Activated CD4-positive, alpha-beta T cell treated with anti-CD3 and anti-CD28 coated beads, Interleukin-2, Interleukin-4, amounts not matched to agents 100 ng/mL and 50 ng/mL, durations not matched to agents 16 hours and 8 hours (primary cell): ENCODE results near the gene HOGA1.
"Not testable (repeated sequence)": the region's sequence is repeated elsewhere in the genome, so short reads cannot be mapped to it uniquely, and the experiment has no call there.

Source experiments
- DNase-seq: peaks from one replicate; pipeline ENCODE4 v3.0.0-alpha.2; 2020; ENCODE audit warnings: low spot score

The HOGA1 gene

GRCh38 chr10:97555541-97555940, 28.6 kb upstream of the HOGA1 start:
- not testable (repeated sequence) for DNase-seq

DNA sequence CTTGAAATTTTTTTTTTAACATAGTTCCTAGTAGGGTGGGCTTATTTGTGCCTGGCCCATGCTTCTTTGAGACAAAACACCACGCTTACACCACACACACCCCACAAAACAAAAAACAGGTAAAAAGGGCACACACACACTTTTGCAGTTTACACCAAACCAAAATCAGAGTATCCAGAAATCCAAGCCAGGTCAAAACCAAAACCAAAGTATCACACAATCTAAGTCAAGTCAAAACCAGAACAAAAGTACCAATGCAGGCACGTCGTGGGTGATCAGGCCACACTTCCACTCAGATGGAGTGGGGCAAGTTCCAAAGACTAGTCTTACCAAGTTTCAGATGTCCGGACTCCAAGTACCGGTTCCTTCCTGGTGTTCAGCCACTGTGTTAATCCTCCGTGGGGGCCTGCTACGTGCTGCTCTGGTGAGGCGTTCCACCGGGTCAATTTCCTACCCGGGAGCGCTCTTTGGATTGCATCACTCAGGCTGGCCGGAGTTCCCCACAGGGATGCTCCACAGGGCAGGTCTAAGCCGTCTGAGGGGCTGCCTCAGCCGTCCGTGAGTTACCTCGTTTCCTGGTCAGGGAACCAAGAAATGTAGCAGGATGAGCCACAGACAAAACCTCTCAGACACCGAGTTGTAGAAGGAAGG, 23.3 kb upstream of the HOGA1 start:
- DNase-seq = not testable (repeated sequence)

DNA sequence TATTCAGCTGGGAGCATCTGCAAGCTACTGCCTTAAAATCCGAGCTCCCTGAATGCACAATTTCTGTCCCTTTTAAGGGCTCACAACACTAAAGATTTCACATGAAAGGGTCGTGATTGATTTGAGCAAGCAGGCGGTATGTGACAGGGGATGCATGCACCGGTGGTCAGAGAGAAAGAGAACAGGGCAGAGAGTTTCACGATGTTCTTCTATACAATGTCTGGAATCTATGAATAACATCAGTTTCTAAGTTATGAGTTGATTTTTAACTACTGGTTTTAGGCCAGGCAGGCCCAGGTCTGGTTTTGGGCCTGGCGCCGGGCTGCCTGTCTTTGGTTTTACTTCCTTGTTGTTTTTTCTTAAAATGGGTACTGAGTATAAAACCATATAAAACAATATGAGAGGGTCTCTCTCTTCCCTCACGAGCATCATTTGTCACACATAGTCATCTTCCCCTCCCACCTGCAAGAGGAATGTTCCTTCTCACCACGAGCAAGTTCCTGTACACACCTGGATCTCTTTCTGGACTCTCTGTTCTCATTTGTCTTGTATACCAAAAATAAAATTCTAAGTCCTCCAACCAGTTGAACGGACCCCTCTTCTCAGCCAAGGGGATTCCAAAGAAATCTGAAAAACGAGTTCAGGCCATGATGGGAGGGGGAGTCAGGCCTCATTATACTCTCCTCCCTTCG, 22.7 kb upstream of the HOGA1 start:
- DNase-seq = not testable (repeated sequence)

DNA sequence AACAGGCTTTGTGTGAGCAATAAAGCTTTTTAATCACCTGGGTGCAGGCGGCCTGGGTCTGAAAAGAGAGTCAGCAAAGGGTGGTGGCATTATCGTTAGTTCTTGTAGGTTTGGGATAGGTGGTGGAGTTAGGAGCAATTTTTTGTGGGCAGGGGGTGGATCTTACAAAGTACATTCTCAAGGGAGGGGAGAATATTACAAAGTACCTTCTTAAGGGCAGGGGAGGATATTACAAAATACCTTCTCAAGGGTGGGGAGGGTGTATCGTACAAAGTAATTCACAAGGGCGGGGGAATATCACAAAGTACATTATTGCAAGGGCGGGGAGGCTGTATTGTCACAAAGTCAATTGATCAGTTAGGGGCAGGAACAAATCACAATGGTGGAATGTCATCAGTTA, 21.9 kb upstream of the HOGA1 start:
- not testable (repeated sequence) for DNase-seq

DNA sequence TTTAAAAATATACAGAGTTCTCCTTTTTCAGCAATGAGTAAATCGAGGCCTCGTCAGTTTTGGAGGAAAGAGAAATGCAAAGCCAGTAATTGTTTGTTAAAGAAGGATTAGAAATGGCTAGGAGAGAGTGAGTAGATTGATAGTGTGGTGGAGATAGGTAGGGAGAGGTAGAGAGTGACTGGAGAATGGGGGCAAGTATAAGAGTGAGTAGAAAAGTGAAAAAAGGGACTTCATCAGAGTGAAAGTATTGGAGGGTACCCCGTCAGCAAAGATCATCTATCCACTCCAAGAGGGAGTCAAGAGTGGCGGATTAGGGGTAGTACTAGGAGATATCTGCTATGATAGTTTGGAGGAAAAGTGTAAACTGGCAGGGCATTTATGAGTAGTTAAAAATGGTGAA, 20.9 kb upstream of the HOGA1 start:
- no peak for DNase-seq

GRCh38 chr10:97564776-97565175, 19.4 kb upstream of the HOGA1 start:
- DNase-seq = no peak

- peak; percentile 51 for DNase-seq
Observed at GRCh38 chr10:97566336-97566996, 17.7 kb upstream of the HOGA1 start.

DNA sequence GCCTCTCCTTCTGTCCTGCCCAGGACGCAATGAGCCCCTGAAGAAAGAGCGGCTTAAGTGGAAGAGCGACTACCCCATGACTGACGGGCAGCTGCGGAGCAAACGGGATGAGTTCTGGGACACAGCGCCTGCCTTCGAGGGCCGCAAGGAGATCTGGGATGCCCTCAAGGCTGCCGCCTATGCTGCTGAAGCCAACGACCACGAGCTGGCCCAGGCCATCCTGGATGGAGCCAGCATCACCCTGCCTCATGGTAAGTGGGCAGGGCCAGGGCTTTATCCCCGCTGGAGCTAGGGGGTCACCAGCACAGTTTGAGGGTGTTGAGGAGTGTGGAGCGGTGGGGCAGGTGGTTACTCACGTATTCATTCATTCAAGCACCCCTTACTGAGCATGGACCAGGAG, 16.3 kb upstream of the HOGA1 start:
- no peak for DNase-seq

GRCh38 chr10:97570146-97570788, 13.9 kb upstream of the HOGA1 start:
- no peak for DNase-seq

DNA sequence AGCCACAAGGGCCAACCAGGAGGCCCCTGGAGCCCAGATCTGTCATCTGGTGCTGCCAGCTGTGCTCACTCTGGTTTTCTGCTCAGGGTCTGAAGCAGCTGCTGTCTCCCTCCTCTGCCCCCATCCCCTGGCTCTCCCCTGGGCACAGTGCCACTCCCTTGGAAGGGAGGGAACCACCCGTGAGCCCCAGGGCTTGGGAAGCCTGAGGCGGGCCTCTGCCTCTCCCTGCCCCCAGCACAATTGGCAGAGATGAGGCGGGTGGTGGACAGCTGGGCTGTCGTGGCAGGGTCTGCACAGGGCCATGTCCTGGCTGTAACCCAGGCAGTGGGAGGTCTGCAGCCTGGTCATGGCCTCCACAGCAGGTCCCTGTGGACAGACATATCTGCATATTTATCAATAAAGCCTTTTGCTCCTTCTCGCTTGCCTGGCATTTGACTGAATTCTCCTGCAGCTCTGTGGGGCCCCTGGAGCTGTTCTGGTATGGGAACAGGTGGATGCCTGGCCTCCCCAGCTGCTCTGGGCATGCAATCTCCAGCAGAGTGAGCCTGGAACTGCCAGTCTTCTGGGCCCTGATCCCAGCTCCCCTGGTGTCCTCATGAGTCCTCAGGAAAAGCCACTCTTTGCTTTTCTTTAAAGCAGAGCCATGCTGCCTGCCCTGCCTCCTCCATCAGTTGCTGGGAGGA, 13.3 kb upstream of the HOGA1 start:
- no peak for DNase-seq

DNA sequence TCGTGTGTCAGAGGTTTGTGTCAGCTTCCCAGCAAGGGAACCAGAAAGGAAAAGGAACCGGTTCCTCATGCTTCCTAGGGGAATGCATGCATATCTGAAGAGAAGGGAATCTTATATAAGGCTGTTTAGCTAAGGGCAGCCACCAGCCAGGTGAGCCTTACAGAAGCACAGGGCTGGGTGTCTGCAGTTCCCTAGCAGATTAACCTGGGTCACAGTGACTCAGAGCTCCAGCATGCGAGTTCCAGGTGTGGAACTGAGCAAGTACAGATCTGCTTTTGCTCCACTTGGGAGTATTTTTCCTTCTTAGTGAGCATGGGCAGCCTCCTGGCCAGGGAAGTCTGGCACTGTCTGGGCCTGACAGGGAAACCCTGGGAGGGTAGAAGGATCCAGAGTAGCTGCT, 12.6 kb upstream of the HOGA1 start:
- DNase-seq = no peak

- DNase-seq = peak; percentile 69
Observed at GRCh38 chr10:97572214-97572989, 11.8 kb upstream of the HOGA1 start, which contains the start of gene ANKRD2. TSS of gene ANKRD2 (plus strand) at chr10:97572779. CDS start at chr10:97572789, 10 bp downstream.

GRCh38 chr10:97573021-97573420, 11.2 kb upstream of the HOGA1 start:
- no peak for DNase-seq

DNA sequence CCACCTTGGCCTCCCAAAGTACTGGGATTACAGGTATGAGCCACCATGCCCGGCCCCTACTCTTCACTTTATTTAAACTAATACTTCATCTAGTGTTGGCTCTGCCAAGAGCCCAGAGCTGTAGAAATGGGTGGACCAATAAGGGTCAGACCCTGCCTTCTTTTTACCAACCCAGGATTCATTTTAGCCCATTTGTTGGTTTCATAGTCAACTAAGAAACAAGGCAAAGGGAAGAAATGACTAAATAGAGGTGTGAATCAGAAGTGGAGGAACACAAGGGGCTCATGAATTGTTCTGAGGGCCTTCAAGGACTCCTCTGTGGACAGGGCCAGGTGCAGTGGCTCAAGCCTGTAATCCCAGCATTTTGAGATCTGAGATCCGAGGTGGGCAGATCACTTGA, 10.5 kb upstream of the HOGA1 start:
- peak; percentile 28 for DNase-seq

GRCh38 chr10:97574374-97575126, 9.6 kb upstream of the HOGA1 start:
- no peak for DNase-seq

GRCh38 chr10:97575127-97575668, 9.0 kb upstream of the HOGA1 start:
- no peak for DNase-seq

GRCh38 chr10:97576487-97576886, 7.7 kb upstream of the HOGA1 start:
- DNase-seq = not testable (repeated sequence)

DNA sequence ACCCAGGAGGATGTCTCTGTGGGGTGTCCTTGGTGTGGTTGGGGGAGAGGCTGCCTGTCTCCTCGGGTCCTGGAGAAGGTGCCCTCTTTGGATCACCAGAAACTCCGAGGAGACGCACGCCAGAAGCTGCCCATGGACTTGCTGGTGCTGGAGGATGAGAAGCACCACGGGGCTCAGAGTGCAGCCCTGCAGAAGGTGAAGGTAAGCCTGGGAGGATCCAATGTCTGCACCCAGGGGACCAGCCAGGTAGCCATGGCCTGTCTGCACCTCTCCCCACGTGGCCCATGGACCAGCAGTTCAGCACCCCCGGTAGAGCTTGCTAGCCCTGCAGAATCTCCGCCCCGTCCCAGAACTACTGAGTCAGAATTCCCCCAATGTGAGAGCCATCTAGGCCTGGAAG, 6.5 kb upstream of the HOGA1 start:
- DNase-seq = no peak

DNA sequence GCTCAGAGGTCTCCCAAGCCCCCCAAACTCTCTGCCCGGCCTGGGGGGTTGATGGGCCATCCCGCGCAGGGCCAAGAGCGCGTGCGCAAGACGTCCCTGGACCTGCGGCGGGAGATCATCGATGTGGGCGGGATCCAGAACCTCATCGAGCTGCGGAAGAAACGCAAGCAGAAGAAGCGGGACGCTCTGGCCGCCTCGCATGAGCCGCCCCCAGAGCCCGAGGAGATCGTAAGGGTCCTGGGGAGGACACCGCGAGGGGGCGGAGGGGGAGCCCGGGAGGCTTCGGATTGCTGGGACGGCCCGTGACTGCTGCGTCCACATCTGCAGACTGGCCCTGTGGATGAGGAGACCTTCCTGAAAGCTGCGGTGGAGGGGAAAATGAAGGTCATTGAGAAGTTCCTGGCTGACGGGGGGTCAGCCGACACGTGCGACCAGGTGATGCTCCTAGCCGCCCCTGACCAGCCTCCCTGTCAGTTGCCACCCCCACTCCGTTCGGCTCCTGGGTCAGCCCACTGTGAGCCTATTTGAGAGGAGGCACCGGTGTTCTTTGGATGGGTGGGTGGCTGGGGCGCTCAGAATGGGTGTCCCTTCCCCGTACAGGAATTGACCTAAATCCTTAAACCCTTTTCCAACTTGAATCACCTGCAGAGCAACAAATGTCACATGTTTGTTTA, 5.9 kb upstream of the HOGA1 start:
- no peak for DNase-seq
